SU-DHL-6 (cell line): ENCODE measurements around the gene MBOAT7.

Experiments
- EZH2phosphoT487 ChIP-seq: fragments of 200-600 bp; sonication (generic), shearing (Covaris generic); conservative IDR thresholded peaks from 2 replicates; pipeline ENCODE4 v1.6.1; 2018; ENCODE audit warnings: mild to moderate bottlenecking, antibody characterized with exemption, low read length, moderate library complexity, mixed read lengths
- TF ChIP-seq, protein P1 (sequence below): fragments of 200-600 bp; sonication (generic); IDR thresholded peaks from one replicate; pipeline ENCODE4 v1.5.1; 2017; ENCODE audit warnings: antibody characterized with exemption, mild to moderate bottlenecking, low read length, moderate library complexity; ENCODE audit not compliant: insufficient read depth, poor library complexity, severe bottlenecking

DNA sequence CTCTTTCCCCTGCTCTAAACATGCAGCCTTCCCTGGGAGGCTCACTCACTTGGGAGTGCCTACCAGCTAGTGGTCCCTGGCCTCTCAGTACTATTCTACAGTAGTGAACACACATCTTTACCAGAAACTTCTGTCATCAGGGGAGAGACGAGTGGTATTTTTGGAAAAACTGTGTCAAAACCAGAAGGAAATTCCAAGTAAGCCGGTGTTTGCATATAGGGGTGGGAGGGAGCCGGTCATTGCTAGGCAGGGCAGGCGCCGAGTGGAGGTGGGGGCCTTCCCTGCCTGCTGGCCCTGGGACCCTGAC is 18.2 kb upstream of the MBOAT7 start:
- TF ChIP-seq, protein P1, sequence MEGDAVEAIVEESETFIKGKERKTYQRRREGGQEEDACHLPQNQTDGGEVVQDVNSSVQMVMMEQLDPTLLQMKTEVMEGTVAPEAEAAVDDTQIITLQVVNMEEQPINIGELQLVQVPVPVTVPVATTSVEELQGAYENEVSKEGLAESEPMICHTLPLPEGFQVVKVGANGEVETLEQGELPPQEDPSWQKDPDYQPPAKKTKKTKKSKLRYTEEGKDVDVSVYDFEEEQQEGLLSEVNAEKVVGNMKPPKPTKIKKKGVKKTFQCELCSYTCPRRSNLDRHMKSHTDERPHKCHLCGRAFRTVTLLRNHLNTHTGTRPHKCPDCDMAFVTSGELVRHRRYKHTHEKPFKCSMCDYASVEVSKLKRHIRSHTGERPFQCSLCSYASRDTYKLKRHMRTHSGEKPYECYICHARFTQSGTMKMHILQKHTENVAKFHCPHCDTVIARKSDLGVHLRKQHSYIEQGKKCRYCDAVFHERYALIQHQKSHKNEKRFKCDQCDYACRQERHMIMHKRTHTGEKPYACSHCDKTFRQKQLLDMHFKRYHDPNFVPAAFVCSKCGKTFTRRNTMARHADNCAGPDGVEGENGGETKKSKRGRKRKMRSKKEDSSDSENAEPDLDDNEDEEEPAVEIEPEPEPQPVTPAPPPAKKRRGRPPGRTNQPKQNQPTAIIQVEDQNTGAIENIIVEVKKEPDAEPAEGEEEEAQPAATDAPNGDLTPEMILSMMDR, result no peak
- no peak for TF ChIP-seq EZH2phosphoT487
